Liver (tissue), 3 donors: Measurements from ENCODE around the gene TMEM106A.
"Not testable (repeated sequence)": the region's sequence is repeated elsewhere in the genome, so short reads cannot be mapped to it uniquely, and the experiment has no call there.

Experiments
- CTCF ChIP-seq: fragments of 150-350 bp; IDR thresholded peaks from 2 replicates; pipeline ENCODE4 v1.5.1; 2017; ENCODE audit warnings: improper control_type of control experiment, low read depth, low read length; ENCODE audit not compliant: missing input control
- HNF4G ChIP-seq: IDR thresholded peaks from 2 replicates; pipeline ENCODE4 v1.6.1; 2016; ENCODE audit warnings: antibody characterized with exemption
- JUND ChIP-seq, 2 donors: IDR thresholded peaks; 2 replicates each; pipeline ENCODE4 v1.6.1; 2016; ENCODE audit warnings: antibody characterized with exemption in 2 of 2
- MAX ChIP-seq: IDR thresholded peaks from 2 replicates; pipeline ENCODE4 v1.6.1; 2016; ENCODE audit warnings: antibody characterized with exemption
- donor health status: healthy.
- donor health status: healthy.

GRCh38 chr17:43233263-43233662, 21.6 kb downstream of the TMEM106A start:
- TF ChIP-seq CTCF; HNF4G; JUND (IDR thresholded peaks at IDR 0.05); MAX: not testable (repeated sequence)
